HEK293T (cell line): ENCODE data around the gene EIF4EBP2.

Experiments
- ARNT ChIP-seq: fragments of 450-650 bp; IDR thresholded peaks from 2 replicates; pipeline ENCODE4 v1.6.1; 2017; ENCODE audit warnings: mild to moderate bottlenecking
- BHLHE40 ChIP-seq: fragments of 450-650 bp; IDR thresholded peaks from 2 replicates; pipeline ENCODE4 v1.6.1; 2016; ENCODE audit warnings: mild to moderate bottlenecking, moderate library complexity, borderline replicate concordance

GRCh38 chr10:70459061-70459773 lies 55.3 kb downstream of the EIF4EBP2 start:
- TF ChIP-seq ARNT (no peak), BHLHE40 (no peak)
